ENCODE data around the gene SLC6A17.

GRCh38 chr1:110208916-110209645 lies 58.8 kb downstream of the SLC6A17 start:
- TF ChIP-seq, protein P1, sequence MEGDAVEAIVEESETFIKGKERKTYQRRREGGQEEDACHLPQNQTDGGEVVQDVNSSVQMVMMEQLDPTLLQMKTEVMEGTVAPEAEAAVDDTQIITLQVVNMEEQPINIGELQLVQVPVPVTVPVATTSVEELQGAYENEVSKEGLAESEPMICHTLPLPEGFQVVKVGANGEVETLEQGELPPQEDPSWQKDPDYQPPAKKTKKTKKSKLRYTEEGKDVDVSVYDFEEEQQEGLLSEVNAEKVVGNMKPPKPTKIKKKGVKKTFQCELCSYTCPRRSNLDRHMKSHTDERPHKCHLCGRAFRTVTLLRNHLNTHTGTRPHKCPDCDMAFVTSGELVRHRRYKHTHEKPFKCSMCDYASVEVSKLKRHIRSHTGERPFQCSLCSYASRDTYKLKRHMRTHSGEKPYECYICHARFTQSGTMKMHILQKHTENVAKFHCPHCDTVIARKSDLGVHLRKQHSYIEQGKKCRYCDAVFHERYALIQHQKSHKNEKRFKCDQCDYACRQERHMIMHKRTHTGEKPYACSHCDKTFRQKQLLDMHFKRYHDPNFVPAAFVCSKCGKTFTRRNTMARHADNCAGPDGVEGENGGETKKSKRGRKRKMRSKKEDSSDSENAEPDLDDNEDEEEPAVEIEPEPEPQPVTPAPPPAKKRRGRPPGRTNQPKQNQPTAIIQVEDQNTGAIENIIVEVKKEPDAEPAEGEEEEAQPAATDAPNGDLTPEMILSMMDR (IDR thresholded peaks at IDR 0.05), result no peak
- TF ChIP-seq EP300 (IDR thresholded peaks at IDR 0.05), result no peak
- no peak for TF ChIP-seq POLR2A (IDR thresholded peaks at IDR 0.05)
